LNCAP (cell line): Measurements from ENCODE around the gene RPS27.

ENCODE experiments used
- TF ChIP-seq, protein P1 (sequence below): fragments of 450-650 bp; IDR thresholded peaks from 2 replicates; pipeline ENCODE4 v1.5.1; 2017; ENCODE audit warnings: mild to moderate bottlenecking

The RPS27 gene

DNA sequence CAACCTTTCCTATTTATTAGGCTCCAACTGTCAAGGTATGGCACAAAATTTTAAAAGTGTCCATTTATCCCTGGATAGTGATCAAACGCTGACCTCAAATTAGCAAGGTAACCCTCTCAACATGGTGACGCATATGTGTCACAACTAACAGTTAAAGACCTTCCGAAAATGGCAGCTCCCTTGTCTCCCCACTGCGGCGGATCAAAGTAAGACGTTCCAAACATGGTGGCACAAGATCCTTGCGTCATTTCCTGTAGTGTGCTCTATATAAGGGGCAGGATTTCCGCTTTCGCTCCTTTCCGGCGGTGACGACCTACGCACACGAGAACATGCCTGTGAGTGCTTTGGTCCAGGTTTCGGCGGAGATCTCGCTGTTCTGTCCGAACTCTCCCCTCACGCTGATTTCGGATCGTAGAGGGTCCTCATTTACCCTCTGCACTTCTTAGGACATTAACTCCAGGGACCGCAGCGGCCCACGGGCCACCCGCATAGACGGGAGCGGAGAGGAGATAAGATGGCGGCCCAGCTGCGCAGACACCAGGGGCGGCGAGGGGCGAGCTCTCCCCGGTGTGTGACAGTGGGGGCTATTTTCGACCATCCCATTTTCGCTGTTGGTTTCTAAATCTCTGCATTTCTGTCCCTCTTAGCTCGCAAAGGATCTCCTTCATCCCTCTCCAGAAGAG, at the start of gene RPS27:
TSS of gene RPS27 (plus strand) at position 295 of the 683 bp plus-strand sequence. CDS start at position 330, 35 bp downstream.
- TF ChIP-seq, protein P1, sequence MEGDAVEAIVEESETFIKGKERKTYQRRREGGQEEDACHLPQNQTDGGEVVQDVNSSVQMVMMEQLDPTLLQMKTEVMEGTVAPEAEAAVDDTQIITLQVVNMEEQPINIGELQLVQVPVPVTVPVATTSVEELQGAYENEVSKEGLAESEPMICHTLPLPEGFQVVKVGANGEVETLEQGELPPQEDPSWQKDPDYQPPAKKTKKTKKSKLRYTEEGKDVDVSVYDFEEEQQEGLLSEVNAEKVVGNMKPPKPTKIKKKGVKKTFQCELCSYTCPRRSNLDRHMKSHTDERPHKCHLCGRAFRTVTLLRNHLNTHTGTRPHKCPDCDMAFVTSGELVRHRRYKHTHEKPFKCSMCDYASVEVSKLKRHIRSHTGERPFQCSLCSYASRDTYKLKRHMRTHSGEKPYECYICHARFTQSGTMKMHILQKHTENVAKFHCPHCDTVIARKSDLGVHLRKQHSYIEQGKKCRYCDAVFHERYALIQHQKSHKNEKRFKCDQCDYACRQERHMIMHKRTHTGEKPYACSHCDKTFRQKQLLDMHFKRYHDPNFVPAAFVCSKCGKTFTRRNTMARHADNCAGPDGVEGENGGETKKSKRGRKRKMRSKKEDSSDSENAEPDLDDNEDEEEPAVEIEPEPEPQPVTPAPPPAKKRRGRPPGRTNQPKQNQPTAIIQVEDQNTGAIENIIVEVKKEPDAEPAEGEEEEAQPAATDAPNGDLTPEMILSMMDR = no peak

DNA sequence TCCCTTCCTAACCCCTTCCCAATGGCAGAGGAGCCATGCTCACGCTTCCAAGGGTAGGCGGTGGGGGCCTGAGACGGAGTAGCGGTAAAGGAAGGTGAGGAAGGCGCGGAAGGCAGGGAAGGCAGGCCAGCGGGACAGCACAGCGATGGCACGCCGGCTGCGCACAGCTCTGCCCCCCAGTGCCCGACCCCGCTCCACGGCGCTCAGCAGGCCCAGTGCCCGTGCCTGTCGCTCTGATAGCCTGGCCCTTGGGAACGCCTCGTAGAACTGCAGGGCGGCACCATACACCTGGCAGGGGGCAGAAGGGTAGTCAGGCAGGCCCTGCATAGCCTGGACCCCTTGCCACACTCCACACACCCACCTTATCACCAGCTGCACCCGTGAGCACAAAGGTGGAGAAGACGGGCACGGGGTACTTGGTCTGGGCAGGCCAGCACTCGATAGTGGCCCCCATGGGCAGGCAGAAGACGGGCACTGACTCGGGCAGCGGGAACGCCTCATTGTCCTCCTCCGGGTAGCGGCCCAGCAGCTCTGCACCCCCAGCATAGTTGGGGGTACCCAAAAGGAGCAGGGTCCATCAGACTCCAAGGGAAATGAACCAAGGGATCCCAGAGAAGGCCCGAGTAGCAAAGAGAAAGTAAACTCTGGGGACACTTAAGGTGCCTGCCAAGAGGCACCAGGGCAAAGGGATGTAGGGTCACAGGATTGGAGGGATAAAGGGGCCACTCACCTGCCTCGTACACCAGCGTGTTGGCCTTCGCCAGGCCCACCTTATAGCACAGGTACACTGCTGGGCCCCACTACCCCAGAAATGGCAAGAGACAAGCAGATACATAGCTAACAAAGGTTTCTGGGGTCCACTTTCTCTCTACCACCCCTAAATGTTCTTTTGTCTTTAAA, 48.5 kb upstream of the RPS27 start:
- TF ChIP-seq, protein P1 = no peak

GRCh38 chr1:153942766-153943549, 47.6 kb upstream of the RPS27 start:
- TF ChIP-seq, protein P1 = no peak

DNA sequence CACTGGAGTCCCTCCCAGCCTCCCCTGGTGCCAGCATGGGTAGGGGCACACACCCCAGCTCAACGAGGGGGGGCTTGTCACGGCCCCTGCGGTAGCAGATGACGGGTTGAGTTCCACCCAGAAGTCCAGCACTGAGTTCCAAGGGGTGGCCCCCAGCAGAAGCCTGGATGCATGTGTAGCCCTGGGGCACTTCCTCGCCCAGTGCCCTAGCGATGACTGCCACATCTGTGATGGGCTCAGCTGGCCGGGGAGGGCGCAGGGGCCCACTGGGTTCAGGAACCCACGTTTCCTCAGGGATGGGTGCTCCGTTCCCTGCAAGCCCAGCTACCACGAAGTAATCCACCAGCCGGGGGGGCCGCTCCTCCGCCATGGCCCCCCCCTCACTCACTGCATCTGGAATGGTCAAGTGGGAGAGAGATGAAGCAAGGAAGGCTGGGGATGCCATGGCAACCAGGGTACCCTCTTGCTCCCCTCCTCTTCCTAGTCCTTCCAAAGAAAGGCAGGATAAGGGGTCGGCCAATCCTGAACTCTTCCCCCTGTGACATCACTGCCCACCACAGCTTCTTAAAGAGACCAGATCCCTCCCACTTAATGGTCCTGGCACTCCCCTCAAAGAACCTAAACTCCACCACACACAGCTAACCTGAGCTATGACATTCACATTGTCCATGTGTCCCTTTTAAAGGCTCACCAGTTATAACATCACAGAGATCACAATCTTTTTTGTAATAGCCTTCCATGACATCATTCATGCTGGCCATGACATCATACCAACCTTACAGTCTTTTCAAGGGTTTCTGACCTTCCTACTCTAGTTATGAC, 46.3 kb upstream of the RPS27 start:
- TF ChIP-seq, protein P1 = no peak

- TF ChIP-seq, protein P1 = no peak
Observed at GRCh38 chr1:153944827-153945117, 45.8 kb upstream of the RPS27 start.

GRCh38 chr1:153945131-153945794, 45.3 kb upstream of the RPS27 start:
- TF ChIP-seq, protein P1 = no peak
